GM19438 (cell line): ENCODE data around the gene MOV10.

Source experiments
- ATAC-seq: cut with Tn5 transposase; IDR thresholded peaks from one replicate; pipeline ENCODE4 v1.9.1; 2021; ENCODE audit warnings: low read depth; ENCODE audit not compliant: unreplicated experiment

The MOV10 gene

DNA sequence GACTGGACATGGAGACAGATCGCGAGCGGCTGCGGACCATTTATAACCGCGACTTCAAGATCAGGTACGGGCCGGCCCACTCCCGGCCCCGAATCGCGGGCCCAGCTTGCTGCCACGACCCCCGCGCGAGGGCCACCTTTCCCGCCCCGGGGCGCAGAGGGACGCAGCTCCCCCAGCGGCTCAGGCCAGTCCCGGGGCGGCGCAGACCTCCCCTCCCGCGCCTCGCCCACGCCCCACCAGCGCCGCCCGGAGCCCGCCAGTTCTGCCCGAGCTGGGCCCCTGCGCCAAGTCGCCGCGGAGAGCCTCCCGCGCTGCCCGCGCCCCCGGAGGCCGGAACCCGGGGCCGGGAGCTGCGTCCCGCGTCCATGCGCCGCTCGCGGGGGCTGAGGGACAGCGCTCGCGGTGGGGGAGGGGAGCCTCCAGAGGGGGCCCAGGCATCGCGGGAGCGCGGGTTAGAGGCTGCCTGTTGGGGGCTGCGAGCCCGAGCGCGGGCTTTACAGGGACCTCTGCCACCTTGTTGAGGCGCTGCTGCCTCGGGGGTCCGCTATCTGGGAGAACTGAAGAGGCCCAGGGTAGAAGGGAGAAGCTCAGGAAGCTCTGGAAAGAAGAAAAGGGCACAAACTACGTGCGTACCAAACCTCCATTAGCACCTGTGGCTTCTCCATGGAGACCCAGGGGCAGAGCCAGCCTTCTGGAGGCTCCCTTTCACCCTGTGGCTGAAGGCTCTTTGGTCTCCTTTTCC is 698 bp downstream of the MOV10 start:
- ATAC-seq = peak; percentile 35

DNA sequence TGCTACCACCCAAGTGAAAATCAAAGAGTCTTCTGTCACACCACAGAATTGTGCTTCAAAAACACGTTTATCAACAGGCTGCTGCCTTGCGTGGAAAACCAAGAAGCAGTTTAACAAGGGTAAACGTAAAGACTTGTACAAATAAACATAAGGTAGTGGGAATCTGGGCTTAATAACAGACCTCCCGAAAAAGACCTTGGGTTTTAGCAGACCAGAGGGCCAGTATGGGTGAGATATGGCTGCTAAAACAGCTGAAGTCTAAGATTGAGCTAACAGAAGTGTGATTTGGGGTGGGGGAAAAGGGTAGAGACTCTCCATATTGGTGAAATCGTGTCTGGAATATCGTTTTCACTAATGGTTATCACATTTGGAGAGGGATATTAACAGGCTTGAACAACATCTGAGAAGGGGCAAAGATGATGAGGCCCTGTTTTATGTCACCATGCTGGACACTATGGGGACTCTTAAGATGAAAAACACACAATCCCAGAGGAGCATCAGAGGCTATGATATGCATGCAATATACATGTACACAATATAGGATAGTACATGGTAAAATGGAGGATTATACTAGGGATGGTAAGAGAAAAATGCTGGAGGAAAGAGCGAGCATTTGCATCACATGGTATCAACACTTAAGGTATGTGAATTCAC is 1.4 kb downstream of the MOV10 start:
- ATAC-seq = no peak

DNA sequence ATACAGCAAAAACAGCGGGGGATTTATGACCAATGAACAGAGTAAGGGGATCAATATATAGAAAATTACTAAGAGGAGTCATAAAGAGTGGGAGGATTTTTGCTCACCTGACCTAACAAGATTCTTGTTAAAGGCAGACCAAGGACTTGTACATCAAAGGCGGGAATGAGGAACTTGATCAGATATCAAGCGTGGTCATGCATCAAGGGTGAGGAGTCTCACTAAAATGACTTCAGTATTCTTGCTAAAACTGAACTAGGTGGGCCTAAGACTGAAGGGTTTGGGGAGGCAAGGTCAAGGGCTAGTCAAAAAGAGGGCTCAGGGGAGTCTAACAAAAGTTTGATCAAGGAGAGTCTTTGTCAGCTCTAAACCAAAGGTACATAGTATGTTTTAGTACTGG is 2.1 kb downstream of the MOV10 start:
- ATAC-seq = no peak

DNA sequence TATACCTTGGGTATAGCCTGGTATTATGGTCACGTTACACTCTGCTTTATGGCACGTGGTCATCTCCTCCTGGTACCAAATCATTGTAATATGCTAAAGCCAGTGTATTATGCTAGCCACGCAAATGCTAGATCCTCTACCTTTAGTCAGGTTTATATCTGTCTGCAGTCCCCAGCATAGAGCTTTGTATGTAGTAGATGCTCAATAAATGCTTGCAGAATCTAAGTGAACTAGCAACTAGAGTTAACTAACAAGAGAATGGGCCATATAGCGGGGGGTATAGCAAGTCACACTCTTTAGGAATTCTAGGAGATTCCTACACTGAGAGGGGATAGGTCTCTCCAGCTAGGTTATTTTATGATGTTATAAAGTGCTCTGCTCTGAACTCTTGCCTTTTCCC is 3.0 kb downstream of the MOV10 start:
- no peak for ATAC-seq

DNA sequence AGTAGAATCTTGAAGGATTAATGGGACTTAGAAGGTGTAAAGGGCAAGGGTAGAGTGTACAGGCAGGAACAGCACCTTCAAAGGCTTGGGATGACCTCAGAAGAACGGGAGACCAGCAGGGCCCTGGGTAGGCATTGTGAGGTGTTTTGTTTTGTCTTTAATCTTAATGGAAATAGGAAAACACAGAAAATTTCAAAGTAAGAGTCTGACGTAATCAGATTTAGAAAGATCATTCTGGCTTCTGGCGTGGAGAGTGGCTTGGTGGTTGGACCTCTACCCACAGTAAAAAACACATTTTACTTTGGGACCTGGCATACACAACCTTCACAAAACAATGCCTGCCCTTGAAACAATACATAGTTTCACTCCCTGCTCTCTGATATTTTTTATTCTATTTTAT is 4.1 kb downstream of the MOV10 start:
- no peak for ATAC-seq

DNA sequence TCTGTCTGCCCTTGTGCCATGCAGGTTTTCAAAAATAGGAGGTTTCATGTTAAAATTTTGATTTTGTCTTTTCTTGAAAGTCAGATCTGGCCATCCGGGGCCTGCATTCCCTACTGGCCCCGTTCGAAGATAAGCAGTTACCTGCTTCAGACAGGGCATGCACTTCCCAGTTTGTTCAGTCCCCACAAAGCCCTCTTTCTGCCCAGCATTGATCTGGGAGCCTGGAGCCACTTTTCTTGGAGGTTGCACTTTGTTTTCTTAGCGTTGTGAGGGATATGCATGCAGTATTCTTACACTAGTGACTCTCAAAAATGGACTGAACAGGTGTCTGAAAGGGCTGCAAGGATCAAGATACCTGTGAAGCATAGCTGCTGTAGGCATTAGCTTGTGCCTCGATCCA is 11.5 kb downstream of the MOV10 start:
- ATAC-seq = no peak

DNA sequence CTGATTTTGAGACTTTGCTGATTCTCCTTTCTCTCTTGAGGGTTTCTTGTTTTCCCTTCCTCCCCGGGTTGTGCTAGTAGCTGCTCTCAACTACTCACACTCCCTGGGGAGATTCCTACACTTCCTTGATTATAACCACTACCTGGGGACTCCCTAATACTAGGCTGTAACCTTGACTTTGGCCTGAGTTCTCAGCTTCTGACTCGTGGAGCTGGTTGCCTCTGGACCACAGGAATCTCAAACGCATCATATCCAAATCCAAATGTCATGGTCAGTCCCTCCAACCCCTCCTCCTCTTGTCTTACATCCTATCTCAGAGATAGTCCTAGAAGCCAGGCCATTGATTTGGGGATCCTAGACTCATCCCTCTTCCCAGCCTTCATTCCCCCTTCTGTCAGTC is 12.0 kb downstream of the MOV10 start:
- ATAC-seq = no peak

DNA sequence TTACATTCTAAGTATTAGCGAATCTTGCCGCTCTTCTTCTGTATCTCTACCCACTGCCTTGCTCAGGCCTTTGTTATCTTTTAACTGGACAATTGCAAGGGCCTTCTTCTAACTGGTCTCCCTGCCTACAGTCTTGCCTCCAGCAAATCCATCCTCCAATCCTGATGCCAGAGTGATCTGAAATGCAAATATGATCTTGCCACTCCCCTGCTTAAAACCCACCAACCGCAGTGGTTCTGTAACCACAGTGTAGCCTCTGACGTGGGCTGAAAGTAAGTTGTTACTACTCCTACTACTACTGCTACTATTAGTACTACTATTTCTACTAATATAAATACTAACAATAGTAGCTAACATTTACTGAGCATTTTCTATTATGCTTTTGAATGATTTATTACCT is 12.4 kb downstream of the MOV10 start:
- ATAC-seq = no peak

DNA sequence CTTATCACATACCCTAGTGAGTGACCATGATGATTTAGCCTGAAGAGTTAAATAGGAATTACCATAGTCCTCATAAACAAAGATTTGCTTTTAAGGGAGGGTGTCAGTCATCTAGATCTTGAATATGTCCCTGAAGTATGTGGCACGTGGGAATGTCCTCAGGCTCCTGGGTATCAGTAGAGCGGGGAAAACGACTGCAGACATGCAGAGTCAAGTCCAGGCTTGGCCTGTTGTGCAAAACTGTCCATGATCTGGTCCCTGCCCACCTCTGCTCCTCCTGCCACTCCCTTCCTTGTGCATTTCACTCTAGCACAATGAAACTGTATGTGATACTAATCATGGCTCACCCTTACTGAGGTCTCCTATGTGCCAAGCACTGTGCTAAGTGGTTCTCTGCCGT is 12.9 kb downstream of the MOV10 start:
- ATAC-seq = no peak

DNA sequence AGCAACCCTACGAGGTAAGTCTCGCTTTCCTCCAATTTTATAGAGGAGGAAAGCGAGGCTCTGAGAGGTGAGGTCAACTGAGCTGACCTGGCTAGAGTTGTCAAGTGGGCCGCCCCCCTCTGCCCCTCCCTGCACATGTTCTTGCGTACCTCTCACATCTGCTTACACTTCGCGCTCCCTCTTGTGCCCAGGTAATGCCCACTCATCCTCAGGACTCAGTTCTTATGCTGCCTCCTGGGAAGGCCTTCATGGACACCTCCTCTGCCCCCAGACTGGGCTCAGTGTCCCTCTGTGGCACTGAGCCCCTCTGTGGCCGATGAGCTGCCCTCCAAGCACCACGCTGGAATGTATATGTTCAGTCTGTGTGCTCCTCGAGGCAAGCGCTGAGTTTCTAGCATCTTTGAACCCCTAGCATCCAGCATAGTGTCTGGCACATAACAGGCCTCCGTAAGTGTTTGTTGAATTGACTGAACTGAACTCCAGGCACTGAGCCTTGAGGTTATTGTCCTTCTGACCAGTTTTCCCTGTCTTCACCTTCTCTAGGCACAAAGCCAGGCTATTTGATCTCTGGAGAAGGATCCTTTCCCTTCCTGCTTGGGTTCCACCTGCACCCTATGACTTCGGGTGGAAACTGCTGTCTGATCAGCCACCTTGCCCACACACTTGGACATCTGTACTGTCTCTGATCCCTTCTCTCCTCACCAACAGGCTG is 13.5 kb downstream of the MOV10 start:
- ATAC-seq = no peak

DNA sequence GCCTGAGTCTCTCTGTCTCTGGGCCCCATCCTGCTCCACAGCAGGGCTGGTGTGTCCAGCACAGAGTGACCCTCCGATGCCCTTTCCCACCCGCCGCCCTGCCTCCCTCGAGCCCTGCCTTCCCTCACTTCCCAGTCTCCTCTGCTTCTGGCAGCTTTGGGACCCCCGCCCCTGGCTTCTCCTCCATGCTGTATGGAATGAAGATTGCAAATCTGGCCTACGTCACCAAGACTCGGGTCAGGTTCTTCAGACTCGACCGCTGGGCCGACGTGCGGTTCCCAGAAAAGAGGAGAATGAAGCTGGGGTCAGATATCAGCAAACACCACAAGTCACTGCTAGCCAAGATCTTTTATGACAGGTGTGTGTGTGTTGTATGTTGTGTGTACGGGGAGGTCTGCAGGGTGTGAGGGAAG is 14.3 kb downstream of the MOV10 start:
- ATAC-seq = no peak

DNA sequence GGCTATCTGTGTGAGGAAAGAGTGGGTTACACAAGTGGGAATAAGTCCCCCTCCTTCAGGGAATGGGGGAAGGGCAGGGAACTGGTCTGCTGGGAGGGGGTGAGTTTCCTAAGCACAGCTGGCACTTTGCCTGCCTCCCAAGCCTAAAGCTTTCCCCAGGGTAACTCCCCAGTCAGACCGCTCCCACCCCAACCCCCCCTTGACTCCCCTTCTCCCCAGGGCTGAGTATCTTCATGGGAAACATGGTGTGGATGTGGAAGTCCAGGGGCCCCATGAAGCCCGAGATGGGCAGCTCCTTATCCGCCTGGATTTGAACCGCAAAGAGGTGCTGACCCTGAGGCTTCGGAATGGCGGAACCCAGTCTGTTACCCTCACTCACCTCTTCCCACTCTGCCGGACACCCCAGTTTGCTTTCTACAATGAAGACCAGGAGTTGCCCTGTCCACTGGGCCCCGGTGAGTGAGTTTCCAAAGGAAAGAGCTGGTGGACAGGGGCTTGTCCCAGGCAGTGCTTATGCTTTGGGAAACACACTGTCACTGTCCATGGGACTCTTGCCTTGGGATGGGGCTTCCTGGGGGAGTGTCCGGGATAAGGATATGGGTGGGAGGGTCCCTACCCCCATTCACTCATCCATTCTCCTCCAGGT is 14.9 kb downstream of the MOV10 start:
- no peak for ATAC-seq

DNA sequence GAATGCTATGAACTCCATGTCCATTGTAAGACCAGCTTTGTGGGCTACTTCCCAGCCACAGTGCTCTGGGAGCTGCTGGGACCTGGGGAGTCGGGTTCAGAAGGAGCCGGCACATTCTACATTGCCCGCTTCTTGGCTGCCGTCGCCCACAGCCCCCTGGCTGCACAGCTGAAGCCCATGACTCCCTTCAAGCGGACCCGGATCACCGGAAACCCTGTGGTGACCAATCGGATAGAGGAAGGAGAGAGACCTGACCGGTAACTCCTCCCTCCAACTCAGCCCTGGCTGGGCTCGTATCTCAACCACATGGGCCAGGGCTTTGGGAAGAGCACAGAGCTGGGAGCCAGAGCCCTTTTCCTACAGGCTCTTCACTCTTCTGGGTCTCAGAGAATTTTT is 15.4 kb downstream of the MOV10 start:
- no peak for ATAC-seq

DNA sequence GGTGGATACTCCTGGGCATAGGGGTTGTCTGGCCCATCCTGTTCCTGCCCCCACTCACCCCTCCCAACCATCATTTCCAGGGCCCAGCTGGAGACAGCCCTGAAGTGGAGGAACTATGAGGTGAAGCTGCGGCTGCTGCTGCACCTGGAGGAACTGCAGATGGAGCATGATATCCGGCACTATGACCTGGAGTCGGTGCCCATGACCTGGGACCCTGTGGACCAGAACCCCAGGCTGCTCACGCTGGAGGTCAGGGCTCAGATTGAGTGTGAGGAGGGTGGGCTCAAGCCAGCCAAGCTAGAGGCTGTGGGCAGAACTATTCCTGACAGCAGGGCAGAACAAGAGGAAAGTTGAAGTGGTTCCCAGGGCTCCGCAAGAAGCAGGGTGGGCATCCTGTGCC is 18.2 kb downstream of the MOV10 start:
- no peak for ATAC-seq

DNA sequence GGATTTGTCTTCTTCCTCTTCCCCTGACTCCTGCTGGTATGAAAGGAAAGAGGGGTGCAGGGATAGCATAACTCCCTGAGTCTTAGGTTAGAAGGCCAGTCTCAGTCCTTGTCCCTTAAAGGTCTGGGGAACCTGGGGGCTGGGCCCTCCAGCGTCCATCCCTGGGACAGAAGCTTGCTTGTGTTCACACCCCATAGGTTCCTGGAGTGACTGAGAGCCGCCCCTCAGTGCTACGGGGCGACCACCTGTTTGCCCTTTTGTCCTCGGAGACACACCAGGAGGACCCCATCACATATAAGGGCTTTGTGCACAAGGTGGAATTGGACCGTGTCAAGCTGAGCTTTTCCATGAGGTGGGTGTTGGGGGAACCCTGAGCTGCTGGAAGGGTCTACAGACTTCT is 19.4 kb downstream of the MOV10 start:
- ATAC-seq = no peak

DNA sequence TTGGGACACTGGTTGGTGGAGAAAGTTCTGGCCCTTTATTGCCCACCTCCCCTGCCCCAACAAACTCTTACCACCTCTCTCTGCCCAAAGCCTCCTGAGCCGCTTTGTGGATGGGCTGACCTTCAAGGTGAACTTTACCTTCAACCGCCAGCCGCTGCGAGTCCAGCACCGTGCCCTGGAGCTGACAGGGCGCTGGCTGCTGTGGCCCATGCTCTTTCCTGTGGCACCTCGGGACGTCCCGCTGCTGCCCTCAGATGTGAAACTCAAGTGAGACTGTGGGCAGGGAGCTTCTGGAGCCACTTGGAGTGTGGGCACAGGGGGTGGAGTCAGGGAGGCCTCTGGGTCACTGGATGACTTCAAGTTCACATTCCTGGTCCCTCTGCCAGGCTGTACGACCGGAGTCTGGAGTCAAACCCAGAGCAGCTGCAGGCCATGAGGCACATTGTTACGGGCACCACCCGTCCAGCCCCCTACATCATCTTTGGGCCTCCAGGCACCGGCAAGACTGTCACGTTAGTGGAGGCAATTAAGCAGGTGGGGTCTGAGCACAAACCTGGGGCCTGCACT is 20.0 kb downstream of the MOV10 start:
- ATAC-seq = no peak

DNA sequence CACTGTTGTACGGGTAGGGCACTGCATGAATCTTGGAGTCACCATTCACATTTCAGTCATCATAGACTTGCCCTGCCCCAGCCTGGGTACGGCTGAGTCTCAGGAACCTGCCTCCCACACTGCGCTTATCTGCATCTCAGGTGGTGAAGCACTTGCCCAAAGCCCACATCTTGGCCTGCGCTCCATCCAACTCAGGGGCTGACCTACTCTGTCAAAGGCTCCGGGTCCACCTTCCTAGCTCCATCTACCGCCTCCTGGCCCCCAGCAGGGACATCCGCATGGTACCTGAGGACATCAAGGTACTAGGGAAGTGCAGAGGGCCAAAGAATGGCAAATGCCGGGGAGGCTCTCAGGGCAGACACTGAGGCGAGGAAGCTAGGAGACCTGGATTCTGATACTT is 20.8 kb downstream of the MOV10 start:
- no peak for ATAC-seq

DNA sequence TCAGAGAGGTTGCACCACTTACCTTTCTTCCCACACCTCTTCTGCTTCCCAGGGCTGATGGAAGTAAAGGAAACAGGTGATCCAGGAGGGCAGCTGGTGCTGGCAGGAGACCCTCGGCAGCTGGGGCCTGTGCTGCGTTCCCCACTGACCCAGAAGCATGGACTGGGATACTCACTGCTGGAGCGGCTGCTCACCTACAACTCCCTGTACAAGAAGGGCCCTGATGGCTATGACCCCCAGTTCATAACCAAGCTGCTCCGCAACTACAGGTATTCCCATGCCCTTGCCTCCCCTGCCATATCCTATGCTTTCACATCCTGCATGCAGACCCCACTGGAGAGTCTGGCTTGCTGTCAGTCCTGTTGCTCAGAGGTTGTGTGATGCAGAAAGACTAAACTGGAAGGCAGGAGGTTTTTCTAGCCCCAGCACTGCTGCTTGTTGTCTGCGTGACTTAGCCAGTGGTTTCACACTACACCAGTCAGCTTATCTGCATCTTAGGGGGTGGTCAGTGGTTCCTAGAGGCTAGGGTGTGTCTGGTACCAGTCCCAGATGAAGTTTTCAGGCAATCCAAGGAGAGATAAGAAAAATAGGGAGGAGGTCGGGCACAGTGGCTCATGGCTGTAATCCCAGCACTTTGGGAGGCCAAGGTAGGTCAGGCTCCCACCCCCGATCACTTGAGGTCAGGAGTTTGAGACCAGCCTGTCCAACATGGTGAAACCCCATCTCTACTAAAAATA is 22.3 kb downstream of the MOV10 start:
- ATAC-seq = no peak

DNA sequence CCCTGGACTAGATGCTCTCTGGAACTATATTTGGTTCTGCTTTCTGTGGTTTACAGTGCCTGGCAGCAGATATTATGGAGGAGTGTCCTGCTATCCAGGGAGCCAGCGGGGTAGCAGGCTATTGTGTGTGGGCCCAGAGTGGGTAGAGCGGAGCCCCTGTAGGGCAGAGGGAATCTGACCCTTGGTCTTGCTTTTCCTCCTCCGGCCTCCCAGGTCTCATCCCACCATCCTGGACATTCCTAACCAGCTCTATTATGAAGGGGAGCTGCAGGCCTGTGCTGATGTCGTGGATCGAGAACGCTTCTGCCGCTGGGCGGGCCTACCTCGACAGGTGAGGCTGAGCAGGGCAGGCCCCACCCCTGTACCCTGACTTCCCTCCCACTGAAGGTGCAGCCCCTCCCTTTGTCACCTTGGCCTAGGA is 23.3 kb downstream of the MOV10 start:
- no peak for ATAC-seq
